ENCODE results near the gene HORMAD2. TPM values are rescaled to one million over a fixed set of nuclear protein-coding genes. Genes with fewer than 3 reads are reported as not detected.

Gene HORMAD2
- total RNA-seq, 1 donor from 2014 or later: not detected

DNA sequence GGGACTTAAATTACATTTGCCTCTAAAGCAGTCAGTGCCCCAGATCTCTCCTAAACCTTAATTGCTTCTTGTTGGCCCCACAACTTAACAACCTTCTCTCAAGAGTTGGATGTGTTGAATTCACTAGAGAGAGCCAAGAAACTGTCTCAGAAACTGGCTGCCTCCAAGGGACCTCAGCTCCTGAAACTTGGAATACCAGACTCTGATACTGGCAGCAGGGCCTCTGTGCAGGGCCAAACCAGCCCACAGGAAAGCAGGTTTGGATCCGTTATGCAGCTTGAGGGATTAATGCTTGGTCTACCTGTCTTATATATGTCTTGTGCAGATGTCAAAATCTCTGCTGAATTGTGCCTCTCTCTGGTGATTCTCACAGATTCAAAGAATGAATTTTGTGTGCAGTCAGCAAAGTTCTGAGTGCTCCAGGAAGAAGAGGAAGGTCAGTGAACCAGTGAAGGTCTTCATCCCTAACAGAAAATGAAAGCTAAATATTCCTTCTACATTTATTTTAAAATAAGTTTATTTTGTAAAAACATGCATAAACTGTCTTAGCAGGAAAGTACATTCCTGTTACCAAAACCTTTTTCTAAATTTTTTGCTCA is 95.5 kb downstream of the HORMAD2 start:
- no peaks in the 10 kb centered on the region for H3K36me3 ChIP-seq
- no peak overlapping the region for H3K4me3 ChIP-seq
- no peak overlapping the region for H3K27ac ChIP-seq (replicated peaks)
- no peaks in the 10 kb centered on the region for H3K9me3 ChIP-seq (replicated peaks)
- DNase-seq: no peak
- peaks cover 40% of the 10 kb centered on the region for H3K27me3 ChIP-seq (ENCODE audit: low read depth)
- H3K4me1 ChIP-seq: no peaks in the 10 kb centered on the region
- intact Hi-C loops (cut with micrococcal nuclease): no loop called here
- TF ChIP-seq, protein P1, sequence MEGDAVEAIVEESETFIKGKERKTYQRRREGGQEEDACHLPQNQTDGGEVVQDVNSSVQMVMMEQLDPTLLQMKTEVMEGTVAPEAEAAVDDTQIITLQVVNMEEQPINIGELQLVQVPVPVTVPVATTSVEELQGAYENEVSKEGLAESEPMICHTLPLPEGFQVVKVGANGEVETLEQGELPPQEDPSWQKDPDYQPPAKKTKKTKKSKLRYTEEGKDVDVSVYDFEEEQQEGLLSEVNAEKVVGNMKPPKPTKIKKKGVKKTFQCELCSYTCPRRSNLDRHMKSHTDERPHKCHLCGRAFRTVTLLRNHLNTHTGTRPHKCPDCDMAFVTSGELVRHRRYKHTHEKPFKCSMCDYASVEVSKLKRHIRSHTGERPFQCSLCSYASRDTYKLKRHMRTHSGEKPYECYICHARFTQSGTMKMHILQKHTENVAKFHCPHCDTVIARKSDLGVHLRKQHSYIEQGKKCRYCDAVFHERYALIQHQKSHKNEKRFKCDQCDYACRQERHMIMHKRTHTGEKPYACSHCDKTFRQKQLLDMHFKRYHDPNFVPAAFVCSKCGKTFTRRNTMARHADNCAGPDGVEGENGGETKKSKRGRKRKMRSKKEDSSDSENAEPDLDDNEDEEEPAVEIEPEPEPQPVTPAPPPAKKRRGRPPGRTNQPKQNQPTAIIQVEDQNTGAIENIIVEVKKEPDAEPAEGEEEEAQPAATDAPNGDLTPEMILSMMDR (IDR thresholded peaks at IDR 0.05; ENCODE audit: borderline replicate concordance): no peak

DNA sequence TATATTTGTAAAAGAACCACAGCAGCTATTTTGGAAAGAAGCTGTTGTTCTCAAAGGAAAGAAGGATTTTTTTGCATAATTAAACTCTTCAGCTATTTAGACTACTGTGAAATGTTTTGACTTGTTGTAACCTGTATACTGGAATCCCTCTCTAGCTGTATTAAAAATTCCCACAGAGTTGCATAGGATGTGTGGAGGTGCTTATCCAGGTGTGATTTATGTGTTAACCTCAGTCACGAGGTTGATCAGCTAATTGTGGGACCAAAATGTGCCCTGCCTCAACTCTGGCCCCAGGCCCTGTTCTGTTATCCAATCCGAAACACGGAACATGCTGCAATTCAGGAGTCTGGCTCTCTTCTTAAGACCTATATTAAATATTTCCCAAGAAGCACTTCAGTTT is 96.2 kb downstream of the HORMAD2 start:
- Histone ChIP-seq H3K27ac (replicated peaks) (no peak overlapping the region), H3K36me3 (no peaks in the 10 kb centered on the region), H3K9me3 (replicated peaks) (no peaks in the 10 kb centered on the region), H3K4me1 (no peaks in the 10 kb centered on the region), H3K27me3 (ENCODE audit: low read depth) (peaks cover 39% of the 10 kb centered on the region), H3K4me3 (no peak overlapping the region)
- TF ChIP-seq, protein P1 (IDR thresholded peaks at IDR 0.05; ENCODE audit: borderline replicate concordance): no peak
- DNase-seq: no peak
- intact Hi-C loops (cut with micrococcal nuclease): no loop called here

DNA sequence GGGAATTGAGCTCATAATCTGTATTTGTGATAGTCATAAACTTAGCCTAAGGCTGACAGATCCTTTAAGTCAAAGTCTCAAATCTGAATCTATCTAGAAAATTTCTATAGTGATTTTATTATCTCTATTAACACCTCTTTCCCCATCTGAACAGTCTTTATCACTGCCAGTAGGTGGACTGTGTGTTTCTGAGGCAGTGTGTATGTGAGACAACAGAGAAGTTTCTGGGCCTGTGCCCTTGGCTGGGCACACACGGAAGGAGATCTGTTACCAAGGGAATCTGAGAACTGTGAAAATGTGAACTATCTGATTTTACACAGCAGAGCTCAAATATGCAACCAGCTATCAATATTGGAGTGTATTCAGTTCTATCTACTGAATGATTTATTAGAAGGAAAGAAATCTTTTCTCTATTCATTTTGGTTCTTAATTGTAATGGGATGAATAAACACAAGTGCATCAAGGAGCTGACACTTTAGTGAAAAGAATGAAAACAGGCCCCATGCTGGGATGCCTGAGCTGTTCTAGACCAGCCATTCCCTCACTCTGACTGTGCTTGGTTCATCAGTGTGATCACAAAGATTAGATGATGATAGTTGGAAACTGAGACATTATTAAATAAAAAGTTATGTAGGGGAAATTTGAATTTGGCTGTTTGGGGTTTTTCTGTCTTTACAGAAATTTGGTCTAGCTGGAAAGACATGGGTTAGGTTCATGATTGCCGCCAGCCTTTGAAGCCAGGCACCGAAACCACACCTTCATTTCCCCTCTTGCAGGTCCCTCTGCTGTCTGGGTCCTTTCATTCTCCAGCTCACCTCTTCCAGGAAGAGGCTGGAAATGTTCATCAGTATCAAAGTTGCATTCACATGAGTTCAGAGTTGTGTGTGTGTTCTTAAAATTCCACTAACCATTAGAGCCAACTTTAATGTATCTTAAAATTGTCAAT is 98.2 kb downstream of the HORMAD2 start:
- H3K27ac ChIP-seq (replicated peaks): no peak overlapping the region

DNA sequence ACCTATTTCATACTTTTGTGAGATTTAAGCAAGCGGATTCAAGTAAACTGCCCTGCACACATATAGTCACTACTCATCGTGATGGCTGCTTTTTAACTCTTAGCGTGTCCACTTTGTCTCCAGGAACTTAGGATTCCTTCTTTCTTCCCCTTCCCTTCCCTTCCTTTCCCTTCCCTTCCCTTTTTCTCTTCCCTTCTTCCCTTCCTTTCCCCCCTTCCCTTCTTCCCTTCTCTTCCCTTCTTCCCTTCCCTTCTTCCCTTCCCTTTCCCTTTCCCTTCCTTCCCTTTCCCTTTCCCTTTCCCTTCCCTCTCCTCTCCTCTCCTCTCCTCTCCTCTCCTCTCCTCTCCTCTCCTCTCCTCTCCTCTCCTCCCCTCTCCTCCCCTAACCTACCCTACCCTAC is 100.4 kb downstream of the HORMAD2 start:
- intact Hi-C loops (cut with micrococcal nuclease): no loop called here
- no peak overlapping the region for H3K27ac ChIP-seq (replicated peaks)
- DNase-seq: no peak
- no peaks in the 10 kb centered on the region for H3K4me1 ChIP-seq
- H3K27me3 ChIP-seq (ENCODE audit: low read depth): peaks cover 40% of the 10 kb centered on the region
- TF ChIP-seq, protein P1 (IDR thresholded peaks at IDR 0.05; ENCODE audit: borderline replicate concordance): no peak
- no peak overlapping the region for H3K4me3 ChIP-seq
- no peaks in the 10 kb centered on the region for H3K36me3 ChIP-seq
- no peaks in the 10 kb centered on the region for H3K9me3 ChIP-seq (replicated peaks)

More for the DNA sequence above, 98.2 kb downstream of the HORMAD2 start:
- TF ChIP-seq, protein P1 (IDR thresholded peaks at IDR 0.05; ENCODE audit: borderline replicate concordance): no peak
- Histone ChIP-seq H3K27me3 (ENCODE audit: low read depth) (peaks cover 39% of the 10 kb centered on the region), H3K4me1 (no peaks in the 10 kb centered on the region), H3K4me3 (no peak overlapping the region), H3K9me3 (replicated peaks) (no peaks in the 10 kb centered on the region), H3K36me3 (no peaks in the 10 kb centered on the region)
- intact Hi-C loops (cut with micrococcal nuclease): no loop called here
- no peak for DNase-seq

DNA sequence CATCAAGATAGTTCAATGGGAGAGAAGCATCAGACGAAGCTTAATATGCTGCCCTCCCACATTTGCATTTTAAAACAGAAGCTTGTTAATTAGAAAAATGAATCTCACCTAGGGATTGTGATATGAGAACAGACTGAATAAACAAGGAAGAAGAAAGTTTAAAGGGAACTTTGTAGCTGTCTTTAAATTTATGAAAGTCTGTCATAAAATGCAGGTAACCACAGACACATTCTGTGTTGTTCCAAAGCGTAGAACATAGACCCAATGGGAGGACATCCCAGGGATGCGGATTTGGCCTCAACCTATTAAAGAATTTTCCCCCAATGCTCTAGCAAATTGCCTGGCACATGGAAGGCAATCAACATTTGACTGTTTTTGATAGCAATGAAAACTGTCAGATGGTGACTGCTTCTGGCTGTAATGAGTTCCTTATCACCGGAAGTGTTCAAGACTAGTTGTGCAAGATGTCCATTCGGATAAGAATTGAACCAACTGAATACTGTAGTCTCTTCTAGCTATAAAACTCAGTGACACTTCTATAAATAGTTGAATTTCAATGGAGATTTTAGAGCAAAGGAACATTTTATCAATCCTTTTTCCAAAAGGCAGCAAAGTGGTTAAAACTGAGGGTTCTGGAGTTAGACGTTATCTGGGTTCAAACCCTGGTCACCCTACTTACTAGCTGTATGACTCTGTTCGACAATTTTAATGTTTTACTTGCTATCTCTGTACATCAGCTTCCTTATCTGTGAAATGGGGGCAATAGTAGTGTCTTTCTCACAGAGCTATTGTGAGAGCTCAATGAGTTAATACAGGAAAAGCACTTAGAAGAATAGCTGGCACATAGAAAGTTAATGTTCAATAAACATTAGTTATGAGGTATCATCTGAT is 101.4 kb downstream of the HORMAD2 start:
- no peak overlapping the region for H3K4me3 ChIP-seq
- no peaks in the 10 kb centered on the region for H3K4me1 ChIP-seq
- no peaks in the 10 kb centered on the region for H3K9me3 ChIP-seq (replicated peaks)
- no peak overlapping the region for H3K27ac ChIP-seq (replicated peaks)
- H3K36me3 ChIP-seq: no peaks in the 10 kb centered on the region
- TF ChIP-seq, protein P1 (IDR thresholded peaks at IDR 0.05; ENCODE audit: borderline replicate concordance): no peak
- H3K27me3 ChIP-seq (ENCODE audit: low read depth): peaks cover 43% of the 10 kb centered on the region
- intact Hi-C loops (cut with micrococcal nuclease): no loop called here
- DNase-seq: no peak

Data from left ventricle myocardium inferior (tissue), 1 donor.